Body of pancreas (tissue), 4 donors: Measurements from ENCODE around the gene NGRN.

ENCODE experiments used
- POLR2A ChIP-seq, 3 donors: fragments of 450-650 bp; IDR thresholded peaks; one replicate each; pipeline ENCODE4 v1.6.1; 2016; ENCODE audit warnings: antibody characterized with exemption in 3 of 3, mild to moderate bottlenecking in 2 of 3
- TF ChIP-seq, protein P1 (sequence below), 7 experiments: fragments of 450-650 bp in 4 of 7; fragments of 200-600 bp in 3 of 7; sonication (generic) in 3 of 7; IDR thresholded peaks; one replicate each; pipeline ENCODE4 v1.5.1; 2016 to 2019; ENCODE audit warnings: antibody characterized with exemption in 7 of 7

DNA sequence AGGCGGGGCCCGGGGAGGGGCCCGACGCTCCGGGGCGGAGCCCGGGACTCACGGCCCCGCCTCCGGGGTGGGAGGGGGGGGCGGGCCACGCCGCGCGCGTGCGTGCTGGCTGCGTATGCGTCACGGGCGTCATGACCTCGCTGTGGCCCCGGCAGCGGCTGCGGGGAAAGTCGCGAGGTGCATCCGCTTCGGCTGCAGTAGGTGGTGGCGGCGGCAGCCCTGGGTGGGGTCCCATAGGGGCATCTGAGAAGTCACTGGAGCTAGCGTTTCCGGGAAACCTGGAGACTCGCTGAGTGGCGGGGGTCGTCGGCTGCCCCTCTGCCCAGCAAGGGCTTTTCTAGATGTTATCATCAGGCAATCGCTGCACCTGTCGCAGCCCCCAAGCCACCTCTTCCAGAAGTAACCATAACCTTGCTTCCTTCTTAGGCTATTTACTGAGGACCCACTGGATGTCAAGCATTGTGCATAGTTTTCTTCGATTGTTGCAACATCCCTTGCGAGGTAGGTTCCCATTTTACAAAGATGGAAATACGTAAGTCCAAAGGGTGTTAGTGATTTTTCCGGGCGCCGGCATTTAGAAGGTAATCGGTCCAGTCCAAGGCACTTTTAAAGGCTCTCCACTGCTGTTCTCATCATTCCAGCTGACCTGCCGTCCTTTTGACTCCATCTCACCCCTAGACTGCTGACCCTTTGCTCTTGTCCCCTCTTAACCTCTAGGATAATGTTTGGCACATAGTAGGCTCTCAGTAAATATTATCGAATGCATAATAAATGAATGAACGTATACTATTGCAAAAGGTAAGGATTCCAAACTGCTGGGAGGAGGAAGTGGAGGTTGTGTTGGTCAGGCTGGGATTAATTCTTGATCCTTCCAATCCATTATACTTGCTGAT is 31.1 kb upstream of the NGRN start, which contains the start of gene GDPGP1:
- TF ChIP-seq, protein P1, sequence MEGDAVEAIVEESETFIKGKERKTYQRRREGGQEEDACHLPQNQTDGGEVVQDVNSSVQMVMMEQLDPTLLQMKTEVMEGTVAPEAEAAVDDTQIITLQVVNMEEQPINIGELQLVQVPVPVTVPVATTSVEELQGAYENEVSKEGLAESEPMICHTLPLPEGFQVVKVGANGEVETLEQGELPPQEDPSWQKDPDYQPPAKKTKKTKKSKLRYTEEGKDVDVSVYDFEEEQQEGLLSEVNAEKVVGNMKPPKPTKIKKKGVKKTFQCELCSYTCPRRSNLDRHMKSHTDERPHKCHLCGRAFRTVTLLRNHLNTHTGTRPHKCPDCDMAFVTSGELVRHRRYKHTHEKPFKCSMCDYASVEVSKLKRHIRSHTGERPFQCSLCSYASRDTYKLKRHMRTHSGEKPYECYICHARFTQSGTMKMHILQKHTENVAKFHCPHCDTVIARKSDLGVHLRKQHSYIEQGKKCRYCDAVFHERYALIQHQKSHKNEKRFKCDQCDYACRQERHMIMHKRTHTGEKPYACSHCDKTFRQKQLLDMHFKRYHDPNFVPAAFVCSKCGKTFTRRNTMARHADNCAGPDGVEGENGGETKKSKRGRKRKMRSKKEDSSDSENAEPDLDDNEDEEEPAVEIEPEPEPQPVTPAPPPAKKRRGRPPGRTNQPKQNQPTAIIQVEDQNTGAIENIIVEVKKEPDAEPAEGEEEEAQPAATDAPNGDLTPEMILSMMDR (IDR thresholded peaks at IDR 0.05): no peak
- peak; percentile 54 to 86 (median 83) for TF ChIP-seq POLR2A (IDR thresholded peaks at IDR 0.05)
